Hepatocyte (in vitro differentiated cells): ENCODE data around the gene SGSM1.

Source experiments
- CTCF ChIP-seq: fragments of 200-600 bp; sonication (generic); IDR thresholded peaks from 2 replicates; pipeline ENCODE4 v1.5.1; 2016; ENCODE audit warnings: antibody characterized with exemption, mild to moderate bottlenecking; ENCODE audit not compliant: poor library complexity
- EZH2 ChIP-seq: fragments of 200-600 bp; sonication (generic); IDR thresholded peaks from 2 replicates; pipeline ENCODE4 v1.6.1; 2016; ENCODE audit warnings: antibody characterized with exemption, mild to moderate bottlenecking, borderline replicate concordance
- EZH2phosphoT487 ChIP-seq: fragments of 200-600 bp; sonication (generic); IDR thresholded peaks from one replicate; pipeline ENCODE4 v1.6.1; 2018; ENCODE audit warnings: antibody characterized with exemption, mild to moderate bottlenecking, low read depth, moderate library complexity; ENCODE audit not compliant: unreplicated experiment, severe bottlenecking

GRCh38 chr22:24951942-24952836 is 146.2 kb downstream of the SGSM1 start, which contains the start of gene KIAA1671:
- TF ChIP-seq EZH2 (no peak), CTCF (peak; percentile 100), EZH2phosphoT487 (no peak)
